Dendritic cell treated with granulocyte-macrophage colony-stimulating factor and Interleukin-4, amounts not matched to agents 40 ng/mL and 50 ng/mL, for 4 days (primary cell): ENCODE results near the gene ADAMTSL1.

ENCODE experiments used
- H3K27ac Mint-ChIP-seq: one replicate; pipeline ENCODE4 v1.8.0; 2022; ENCODE audit warnings: mild to moderate bottlenecking, mixed read lengths
- H3K27me3 Mint-ChIP-seq: one replicate; pipeline ENCODE4 v1.8.0; 2022; ENCODE audit warnings: mild to moderate bottlenecking, mixed read lengths
- H3K36me3 Mint-ChIP-seq: one replicate; pipeline ENCODE4 v1.8.0; 2022; ENCODE audit warnings: low read depth, mixed read lengths
- H3K4me1 Mint-ChIP-seq: one replicate; pipeline ENCODE4 v1.8.0; 2022; ENCODE audit warnings: low read depth, mixed read lengths
- H3K4me3 Mint-ChIP-seq: one replicate; pipeline ENCODE4 v1.8.0; 2022; ENCODE audit warnings: mild to moderate bottlenecking, moderate library complexity, mixed read lengths
- H3K9me3 Mint-ChIP-seq: one replicate; pipeline ENCODE4 v1.8.0; 2022; ENCODE audit warnings: mixed read lengths
- intact Hi-C: fragments of 100-400 bp; cut with micrococcal nuclease; formaldehyde crosslinking; loops from one replicate; pipeline ENCODE4 v1.15.0; 2022

Gene ADAMTSL1, protein sequence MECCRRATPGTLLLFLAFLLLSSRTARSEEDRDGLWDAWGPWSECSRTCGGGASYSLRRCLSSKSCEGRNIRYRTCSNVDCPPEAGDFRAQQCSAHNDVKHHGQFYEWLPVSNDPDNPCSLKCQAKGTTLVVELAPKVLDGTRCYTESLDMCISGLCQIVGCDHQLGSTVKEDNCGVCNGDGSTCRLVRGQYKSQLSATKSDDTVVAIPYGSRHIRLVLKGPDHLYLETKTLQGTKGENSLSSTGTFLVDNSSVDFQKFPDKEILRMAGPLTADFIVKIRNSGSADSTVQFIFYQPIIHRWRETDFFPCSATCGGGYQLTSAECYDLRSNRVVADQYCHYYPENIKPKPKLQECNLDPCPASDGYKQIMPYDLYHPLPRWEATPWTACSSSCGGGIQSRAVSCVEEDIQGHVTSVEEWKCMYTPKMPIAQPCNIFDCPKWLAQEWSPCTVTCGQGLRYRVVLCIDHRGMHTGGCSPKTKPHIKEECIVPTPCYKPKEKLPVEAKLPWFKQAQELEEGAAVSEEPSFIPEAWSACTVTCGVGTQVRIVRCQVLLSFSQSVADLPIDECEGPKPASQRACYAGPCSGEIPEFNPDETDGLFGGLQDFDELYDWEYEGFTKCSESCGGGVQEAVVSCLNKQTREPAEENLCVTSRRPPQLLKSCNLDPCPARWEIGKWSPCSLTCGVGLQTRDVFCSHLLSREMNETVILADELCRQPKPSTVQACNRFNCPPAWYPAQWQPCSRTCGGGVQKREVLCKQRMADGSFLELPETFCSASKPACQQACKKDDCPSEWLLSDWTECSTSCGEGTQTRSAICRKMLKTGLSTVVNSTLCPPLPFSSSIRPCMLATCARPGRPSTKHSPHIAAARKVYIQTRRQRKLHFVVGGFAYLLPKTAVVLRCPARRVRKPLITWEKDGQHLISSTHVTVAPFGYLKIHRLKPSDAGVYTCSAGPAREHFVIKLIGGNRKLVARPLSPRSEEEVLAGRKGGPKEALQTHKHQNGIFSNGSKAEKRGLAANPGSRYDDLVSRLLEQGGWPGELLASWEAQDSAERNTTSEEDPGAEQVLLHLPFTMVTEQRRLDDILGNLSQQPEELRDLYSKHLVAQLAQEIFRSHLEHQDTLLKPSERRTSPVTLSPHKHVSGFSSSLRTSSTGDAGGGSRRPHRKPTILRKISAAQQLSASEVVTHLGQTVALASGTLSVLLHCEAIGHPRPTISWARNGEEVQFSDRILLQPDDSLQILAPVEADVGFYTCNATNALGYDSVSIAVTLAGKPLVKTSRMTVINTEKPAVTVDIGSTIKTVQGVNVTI (N-terminal part only)

DNA sequence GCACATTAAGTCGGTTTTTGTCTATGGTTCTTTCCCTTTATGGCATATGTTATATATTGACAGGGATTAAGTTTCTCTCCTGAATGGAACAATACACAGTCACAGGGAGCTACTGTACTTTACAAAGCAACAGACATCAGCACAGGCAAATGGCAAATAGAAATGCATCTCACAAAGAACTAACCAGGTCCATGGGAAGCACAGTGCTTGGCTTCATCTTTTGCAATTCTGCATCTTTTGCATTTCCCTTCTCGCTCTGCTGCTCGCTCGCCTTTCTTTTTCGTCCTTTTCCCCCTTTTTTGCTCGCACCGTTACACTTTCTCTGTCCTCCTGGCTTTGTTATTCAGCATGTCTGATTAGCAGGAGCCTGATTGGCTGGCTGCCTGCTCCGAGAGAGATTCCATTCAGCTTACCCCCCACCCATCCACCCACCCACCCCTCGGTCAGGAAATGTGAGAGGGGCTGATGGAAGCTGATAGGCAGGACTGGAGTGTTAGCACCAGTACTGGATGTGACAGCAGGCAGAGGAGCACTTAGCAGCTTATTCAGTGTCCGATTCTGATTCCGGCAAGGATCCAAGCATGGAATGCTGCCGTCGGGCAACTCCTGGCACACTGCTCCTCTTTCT is at the start of gene ADAMTSL1:
Gene ADAMTSL1 (plus strand): TSS at position 502 of the 628 bp plus-strand sequence. CDS start 80 bp downstream, at position 582.
- H3K27me3 Mint-ChIP-seq, result peaks cover 10% of the 10 kb centered on the region
- no peaks in the 10 kb centered on the region for H3K9me3 Mint-ChIP-seq
- H3K4me3 Mint-ChIP-seq, result no peak within 1 kb of the TSS
- H3K36me3 Mint-ChIP-seq, result no peaks in the 10 kb centered on the region
- H3K27ac Mint-ChIP-seq, result no peak within 1 kb of the TSS
- H3K4me1 Mint-ChIP-seq, result no peaks in the 10 kb centered on the region
- intact Hi-C loops, result no loop called here

DNA sequence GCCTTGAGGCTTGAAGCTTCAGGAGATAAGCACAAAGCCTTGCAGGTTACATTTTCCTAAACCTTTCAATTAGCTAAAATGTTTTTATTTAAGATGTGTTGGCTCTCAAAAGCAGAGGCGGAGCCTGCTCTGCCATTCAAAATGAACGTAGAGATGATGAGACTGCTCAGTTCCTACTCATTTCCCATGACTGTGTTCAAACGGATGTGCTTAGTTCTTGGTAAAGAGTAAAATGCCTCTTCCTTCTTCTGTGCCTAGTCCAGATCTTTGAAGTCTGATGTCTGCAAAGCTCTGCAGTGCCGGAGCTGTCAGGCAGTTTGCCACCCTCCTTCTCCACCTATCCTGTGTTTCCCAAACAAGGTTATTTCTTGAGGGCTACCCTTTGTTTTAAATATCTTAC is 46.3 kb upstream of the ADAMTSL1 start:
- Mint-ChIP-seq H3K27me3 (no peaks in the 10 kb centered on the region), H3K4me1 (no peaks in the 10 kb centered on the region), H3K4me3 (no peak overlapping the region), H3K27ac (no peak overlapping the region), H3K36me3 (no peaks in the 10 kb centered on the region), H3K9me3 (no peaks in the 10 kb centered on the region)
- intact Hi-C loops, result no loop called here

DNA sequence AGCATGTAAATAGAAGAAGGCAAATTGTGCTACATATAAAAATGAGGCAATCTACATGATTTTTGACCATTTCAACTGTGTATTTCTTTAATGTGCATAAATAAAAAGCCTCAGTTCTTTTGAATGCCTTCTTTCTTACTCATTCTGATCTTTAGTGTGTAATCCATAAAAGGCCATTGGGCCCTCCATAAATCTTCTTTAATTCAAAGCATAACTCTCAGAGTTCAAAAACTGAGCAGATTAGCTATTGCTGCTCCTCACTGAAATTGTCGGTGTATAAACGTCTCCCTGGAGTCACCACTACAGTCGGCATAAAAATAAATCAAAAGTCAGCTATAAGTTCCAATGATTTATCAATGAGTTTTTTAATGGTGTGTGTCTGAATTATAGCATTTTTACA is 45.3 kb upstream of the ADAMTSL1 start:
- no peak overlapping the region for H3K27ac Mint-ChIP-seq
- no peaks in the 10 kb centered on the region for H3K9me3 Mint-ChIP-seq
- intact Hi-C loops, result no loop called here
- no peaks in the 10 kb centered on the region for H3K36me3 Mint-ChIP-seq
- H3K27me3 Mint-ChIP-seq, result no peaks in the 10 kb centered on the region
- no peaks in the 10 kb centered on the region for H3K4me1 Mint-ChIP-seq
- H3K4me3 Mint-ChIP-seq, result no peak overlapping the region

DNA sequence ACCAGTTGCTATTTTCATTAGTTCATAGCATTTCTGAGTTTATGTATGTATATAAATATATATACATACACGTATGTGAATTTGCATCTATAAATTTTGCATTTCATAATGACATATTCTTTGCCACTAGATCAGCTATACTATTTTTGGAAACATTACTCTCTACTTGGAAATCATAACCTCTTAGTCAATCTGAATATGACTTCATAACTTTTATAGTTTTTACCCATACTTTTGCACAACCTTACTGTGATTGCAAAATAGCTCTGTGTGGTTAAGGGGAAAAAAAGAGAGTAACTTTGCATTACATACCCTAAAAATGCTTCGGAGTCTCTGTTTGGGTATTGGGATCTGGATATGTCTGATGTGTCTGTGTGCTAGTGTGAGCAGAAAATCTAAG is 44.9 kb upstream of the ADAMTSL1 start:
- H3K27me3 Mint-ChIP-seq, result no peaks in the 10 kb centered on the region
- no peaks in the 10 kb centered on the region for H3K9me3 Mint-ChIP-seq
- no peak overlapping the region for H3K4me3 Mint-ChIP-seq
- intact Hi-C loops, result no loop called here
- no peaks in the 10 kb centered on the region for H3K36me3 Mint-ChIP-seq
- no peaks in the 10 kb centered on the region for H3K4me1 Mint-ChIP-seq
- no peak overlapping the region for H3K27ac Mint-ChIP-seq

DNA sequence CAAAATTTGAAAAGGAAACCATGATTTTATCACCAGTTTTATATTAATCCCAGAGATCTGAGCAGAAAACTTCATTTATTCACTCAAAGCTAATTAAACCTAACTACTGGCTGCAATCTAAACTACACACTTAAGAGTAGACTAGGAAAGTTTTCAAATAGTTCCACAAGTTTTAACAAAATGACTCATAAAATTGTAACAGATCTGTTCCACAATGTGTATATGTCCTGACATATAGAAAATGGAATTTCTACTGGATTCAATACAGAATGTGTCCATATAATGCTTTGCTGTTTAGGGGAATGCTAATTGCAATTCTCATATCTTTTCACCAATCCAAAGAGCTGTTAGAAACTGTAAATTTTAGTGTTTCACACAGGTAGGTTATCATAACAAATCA is 40.3 kb upstream of the ADAMTSL1 start:
- H3K27ac Mint-ChIP-seq, result no peak overlapping the region
- H3K4me3 Mint-ChIP-seq, result no peak overlapping the region
- peaks cover 12% of the 10 kb centered on the region for H3K27me3 Mint-ChIP-seq
- intact Hi-C loops, result no loop called here
- H3K9me3 Mint-ChIP-seq, result no peaks in the 10 kb centered on the region
- H3K36me3 Mint-ChIP-seq, result no peaks in the 10 kb centered on the region
- H3K4me1 Mint-ChIP-seq, result no peaks in the 10 kb centered on the region

DNA sequence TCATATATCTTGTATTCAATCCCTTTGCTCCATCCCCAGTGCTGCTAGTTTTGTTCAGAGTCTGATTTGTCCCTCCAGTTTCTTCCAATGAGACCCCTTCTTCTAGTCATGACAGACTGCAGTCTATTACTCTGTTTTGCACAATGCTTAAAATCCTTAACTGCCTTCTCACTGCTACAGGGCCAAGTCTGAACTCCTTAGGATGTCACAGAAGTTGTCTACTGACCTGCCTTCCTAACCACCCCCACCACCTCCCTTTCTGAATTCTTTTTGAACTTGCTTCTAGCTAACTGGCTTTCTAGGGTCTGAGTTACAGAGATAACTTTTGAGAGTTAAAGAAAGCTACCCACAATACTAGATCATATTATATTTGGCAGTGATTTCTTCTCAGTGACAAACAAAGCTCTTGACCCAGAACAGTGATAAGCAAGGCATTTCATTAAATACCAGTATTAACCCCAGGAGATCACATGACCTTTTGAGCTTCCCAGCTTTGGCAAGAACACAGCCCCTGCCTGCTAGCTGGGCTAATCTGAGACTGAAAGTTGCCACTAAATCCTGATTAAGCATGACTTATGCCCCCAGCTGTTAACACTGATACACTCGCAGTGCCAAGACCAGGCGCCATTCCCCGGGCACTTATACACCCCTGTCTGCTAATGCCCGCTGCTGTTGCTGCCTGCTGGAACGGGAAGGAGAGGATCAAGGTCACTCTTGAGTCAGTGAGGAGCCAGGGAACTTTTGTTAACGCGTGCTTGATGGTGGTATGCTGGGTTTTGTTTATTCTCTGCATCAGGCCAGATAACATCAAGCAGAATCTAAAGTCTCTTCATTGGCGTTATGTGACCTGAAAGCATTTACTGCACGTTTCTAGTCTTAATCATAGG is 36.4 kb upstream of the ADAMTSL1 start:
- peaks cover 20% of the 10 kb centered on the region for H3K27me3 Mint-ChIP-seq
- no peaks in the 10 kb centered on the region for H3K36me3 Mint-ChIP-seq
- no peaks in the 10 kb centered on the region for H3K4me1 Mint-ChIP-seq
- no peak overlapping the region for H3K4me3 Mint-ChIP-seq
- H3K9me3 Mint-ChIP-seq, result no peaks in the 10 kb centered on the region
- H3K27ac Mint-ChIP-seq, result no peak overlapping the region
- intact Hi-C loops, result no loop called here

DNA sequence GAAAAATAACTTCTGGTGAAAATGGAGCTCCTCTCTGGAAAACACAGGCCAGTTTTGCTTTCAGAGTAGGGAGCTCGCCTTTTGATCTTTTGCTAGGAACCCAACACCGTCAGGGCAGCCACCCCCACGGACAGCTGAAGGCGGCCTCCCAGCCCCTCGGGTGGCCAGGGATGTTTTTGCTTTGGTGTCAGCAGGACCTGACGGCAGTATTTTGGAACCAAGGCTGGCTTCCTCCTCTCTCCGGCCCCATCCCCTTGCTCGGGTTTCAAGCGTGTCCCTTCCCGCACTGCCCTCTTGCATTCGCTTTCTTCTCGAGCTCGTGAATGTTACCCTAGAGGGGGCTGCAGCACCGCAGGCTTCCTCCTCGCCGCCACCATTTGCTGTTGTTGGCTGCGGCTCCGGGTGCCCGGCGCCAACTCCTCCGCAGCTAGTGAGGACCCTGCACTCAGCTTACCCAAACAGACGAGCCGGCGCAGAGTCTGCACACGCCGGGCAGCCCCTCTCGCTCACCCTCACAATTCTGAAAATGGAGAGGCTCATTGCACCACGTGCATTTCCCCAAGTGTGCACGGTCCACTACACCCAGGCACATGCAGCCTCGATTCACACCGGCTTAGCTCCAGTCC is 35.5 kb upstream of the ADAMTSL1 start:
- Mint-ChIP-seq H3K36me3 (no peaks in the 10 kb centered on the region), H3K9me3 (no peaks in the 10 kb centered on the region), H3K4me3 (no peak overlapping the region), H3K27ac (no peak overlapping the region), H3K4me1 (no peaks in the 10 kb centered on the region), H3K27me3 (peaks cover 20% of the 10 kb centered on the region)
- intact Hi-C loops, result no loop called here

DNA sequence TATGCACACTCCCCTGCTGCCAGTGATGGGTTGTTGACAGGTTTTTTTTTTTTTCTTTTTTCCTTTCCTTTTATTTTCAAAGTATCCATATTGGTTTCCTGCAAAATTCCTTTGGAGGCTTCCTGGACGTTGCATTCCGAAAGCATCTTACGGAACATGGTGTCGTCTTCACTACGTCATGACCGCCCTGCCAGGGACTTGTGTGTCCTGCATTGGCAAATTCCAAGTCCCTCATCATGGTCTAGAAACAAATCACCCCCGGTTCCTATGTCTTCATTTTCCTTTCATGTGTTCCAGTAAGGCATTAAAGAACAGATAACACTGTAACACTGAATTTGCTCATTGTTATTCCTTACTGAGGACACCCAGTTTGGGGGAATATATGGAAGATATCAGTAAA is 35.0 kb upstream of the ADAMTSL1 start:
- H3K9me3 Mint-ChIP-seq, result no peaks in the 10 kb centered on the region
- intact Hi-C loops, result no loop called here
- H3K27me3 Mint-ChIP-seq, result peaks cover 20% of the 10 kb centered on the region
- no peaks in the 10 kb centered on the region for H3K4me1 Mint-ChIP-seq
- H3K4me3 Mint-ChIP-seq, result no peak overlapping the region
- no peaks in the 10 kb centered on the region for H3K36me3 Mint-ChIP-seq
- no peak overlapping the region for H3K27ac Mint-ChIP-seq

DNA sequence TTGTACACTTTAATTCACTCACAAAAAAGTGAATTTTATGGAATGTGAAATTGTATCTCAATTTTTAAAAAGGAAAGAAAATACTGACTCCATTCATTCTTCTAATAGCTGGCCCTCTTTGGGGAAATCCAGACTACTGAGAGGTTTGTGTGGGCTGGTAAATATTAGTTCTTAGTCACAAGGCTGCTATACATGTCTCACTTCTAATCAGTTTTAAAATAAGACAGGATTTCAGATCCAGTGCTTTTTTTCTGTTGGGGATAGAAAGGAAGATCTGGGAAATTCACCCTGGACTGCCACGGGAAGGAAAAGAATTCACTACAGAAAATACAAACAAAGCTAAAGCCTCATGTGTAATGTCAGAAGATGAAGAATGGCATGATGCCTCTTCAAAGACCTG is 32.7 kb upstream of the ADAMTSL1 start:
- intact Hi-C loops, result loop anchor here (10.0 kb wide), 1 partner anchor 584 kb away; no protein-coding TSS in a partner anchor
- Mint-ChIP-seq H3K27me3 (peaks cover 20% of the 10 kb centered on the region), H3K36me3 (no peaks in the 10 kb centered on the region)

DNA sequence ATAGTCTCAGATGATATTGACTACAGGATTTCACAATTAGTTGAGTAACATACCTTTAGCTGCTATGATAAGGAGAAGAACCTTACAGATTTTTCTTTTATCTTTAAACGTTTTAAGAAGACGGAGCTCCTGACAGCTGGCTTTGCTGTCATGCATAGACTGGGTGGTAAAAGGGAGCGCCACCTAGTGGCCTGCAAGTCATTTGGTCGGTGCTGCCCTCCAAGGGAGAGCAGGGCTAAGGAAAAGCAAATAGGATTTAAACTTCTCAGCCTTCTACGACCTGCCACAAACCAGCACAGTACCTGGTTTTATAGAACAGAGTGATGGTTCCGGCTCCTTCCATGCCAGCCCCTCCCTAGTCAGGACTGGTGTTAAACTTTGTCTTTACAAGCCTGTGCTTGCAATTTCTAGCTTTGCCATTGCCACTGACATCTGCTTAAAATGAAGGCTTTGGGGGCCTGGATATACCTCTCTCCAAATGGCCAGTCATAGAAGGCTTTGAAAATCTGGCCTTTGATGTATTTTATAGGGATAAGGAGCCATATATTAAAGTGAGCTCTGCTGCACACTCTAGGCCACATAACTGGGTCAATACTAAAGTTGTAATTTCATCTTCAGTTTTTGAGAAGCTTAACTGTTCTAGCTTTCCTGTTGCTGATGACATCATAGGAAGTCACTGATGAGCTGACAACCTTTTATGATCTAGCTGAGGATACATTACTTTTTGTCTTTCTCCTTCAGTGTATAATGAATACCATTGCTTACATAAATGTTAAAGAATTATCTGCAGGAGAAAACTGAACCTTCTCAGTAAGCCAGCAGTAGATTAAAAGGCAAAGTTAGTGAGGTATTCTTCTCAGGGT is 31.1 kb upstream of the ADAMTSL1 start:
- H3K4me1 Mint-ChIP-seq, result no peaks in the 10 kb centered on the region
- no peaks in the 10 kb centered on the region for H3K9me3 Mint-ChIP-seq
- no peak overlapping the region for H3K27ac Mint-ChIP-seq
- intact Hi-C loops, result loop anchor here (2.0 to 10.0 kb wide), 2 partner anchors 186 to 582 kb away; no protein-coding TSS in a partner anchor
- peaks cover 15% of the 10 kb centered on the region for H3K27me3 Mint-ChIP-seq
- H3K4me3 Mint-ChIP-seq, result no peak overlapping the region
- H3K36me3 Mint-ChIP-seq, result no peaks in the 10 kb centered on the region

More for the DNA sequence above, 32.7 kb upstream of the ADAMTSL1 start:
- Mint-ChIP-seq H3K4me3 (no peak overlapping the region), H3K4me1 (no peaks in the 10 kb centered on the region), H3K27ac (no peak overlapping the region), H3K9me3 (no peaks in the 10 kb centered on the region)

DNA sequence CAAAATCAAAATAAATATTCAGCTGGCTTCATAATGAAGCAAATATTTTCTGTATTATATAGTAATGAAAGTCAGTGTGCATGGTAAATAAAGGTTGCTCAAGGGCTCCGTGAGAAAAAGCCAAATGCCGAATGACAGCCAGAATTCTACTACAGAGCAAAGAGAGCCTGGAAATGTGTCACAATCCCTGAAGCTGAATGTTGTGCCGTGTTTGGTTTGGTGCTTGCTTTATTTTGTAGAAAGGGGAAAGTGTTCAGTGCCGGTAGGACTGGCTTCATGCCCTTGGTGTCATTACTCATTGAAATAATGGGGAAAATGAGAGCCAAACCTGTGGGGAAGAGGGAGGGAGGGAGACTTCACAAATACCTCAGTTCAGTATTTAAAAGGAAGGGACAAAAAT is 26.8 kb upstream of the ADAMTSL1 start:
- no peaks in the 10 kb centered on the region for H3K4me1 Mint-ChIP-seq
- intact Hi-C loops, result loop anchor here (10.0 kb wide), 1 partner anchor 578 kb away; no protein-coding TSS in a partner anchor
- H3K27me3 Mint-ChIP-seq, result no peaks in the 10 kb centered on the region
- no peaks in the 10 kb centered on the region for H3K9me3 Mint-ChIP-seq
- H3K36me3 Mint-ChIP-seq, result no peaks in the 10 kb centered on the region
- no peak overlapping the region for H3K4me3 Mint-ChIP-seq
- H3K27ac Mint-ChIP-seq, result no peak overlapping the region
